A172 (cell line): ENCODE measurements around the gene MAFF. TPM values are rescaled to one million over a fixed set of nuclear protein-coding genes. Genes with fewer than 3 reads are reported as not detected.
A peak's percentile ranks its signal among the peaks of the same experiment; 100 is the strongest.
"Not testable (repeated sequence)": the region's sequence is repeated elsewhere in the genome, so short reads cannot be mapped to it uniquely, and the experiment has no call there.

Experiments
- DNase-seq: peaks from one replicate; pipeline ENCODE4 v3.0.0-alpha.2; 2015; ENCODE audit warnings: low spot score
- total RNA-seq: library from RNA; depleted of rRNA; stranded (reverse); fragments of >200 nt; shearing (Covaris generic); gene quantifications from 2 replicates; pipeline ENCODE4 v1.2.3, GENCODE V29; 2014

The MAFF gene
- total RNA-seq, 1 experiment from 2014 or later = 9.9 TPM

DNA sequence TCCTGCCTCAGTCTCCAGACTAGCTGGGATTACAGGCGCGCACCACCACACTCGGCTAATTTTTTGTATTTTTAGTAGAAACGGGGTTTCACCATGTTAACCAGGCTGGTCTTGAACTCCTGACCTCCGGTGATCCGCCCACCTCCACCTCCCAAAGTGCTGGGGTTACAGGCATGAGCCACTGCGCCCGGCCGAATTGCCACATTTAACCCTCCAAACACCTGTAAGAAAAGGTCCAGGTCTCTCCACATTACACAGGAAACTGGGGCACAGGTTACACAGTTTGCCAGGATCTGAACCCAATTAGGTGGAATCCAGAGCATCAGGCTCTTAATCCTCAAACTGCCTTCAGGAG, 24.2 kb upstream of the MAFF start:
- not testable (repeated sequence) for DNase-seq

DNA sequence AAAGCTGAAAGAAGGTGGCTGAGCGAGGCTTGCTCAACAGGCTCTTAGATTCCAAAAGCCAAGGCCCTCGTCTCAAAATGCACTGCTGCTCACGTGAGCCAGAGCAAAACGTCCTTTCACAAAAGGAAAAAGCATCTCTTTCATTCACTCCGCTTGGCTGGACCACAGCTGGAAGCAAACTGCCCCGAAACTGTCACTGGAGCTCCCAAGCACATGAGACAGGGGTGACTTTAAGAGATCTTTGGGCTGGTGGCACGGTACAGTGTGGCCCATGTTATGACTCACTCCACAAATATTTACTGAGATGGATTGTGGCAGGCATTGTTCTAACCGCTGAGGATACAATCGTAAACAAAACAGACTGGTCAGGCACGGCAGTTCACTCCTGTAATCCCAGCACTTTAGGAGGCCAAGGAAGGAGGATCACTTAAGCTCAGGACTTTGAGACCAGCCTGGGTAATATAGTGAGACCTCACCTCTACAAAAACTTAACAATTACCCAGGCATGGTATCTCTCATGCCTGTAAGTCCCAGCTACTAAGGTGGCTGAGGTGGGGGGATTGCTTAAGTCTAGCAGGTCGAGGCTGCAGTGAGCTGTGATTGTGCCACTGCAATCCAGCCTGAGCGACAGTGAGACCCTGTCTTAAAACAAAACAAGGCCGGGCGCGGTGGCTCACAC, 23.7 kb upstream of the MAFF start:
- DNase-seq = peak; percentile 86

DNA sequence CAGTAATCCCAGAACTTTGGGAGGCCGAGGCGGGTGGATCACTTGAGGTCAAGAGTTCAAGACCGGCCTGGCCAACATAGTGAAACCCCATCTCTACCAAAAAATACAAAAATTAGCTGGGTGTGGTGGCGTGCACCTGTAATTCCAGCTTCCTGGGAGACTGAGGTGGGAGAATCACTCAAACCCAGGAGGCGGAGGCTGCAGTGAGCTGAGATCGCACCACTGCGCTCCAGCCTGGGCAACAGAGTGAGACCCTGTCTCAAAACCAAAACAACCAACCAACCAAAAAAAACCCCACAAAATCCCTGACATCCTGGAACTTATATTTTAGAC, 23.2 kb upstream of the MAFF start:
- not testable (repeated sequence) for DNase-seq

DNA sequence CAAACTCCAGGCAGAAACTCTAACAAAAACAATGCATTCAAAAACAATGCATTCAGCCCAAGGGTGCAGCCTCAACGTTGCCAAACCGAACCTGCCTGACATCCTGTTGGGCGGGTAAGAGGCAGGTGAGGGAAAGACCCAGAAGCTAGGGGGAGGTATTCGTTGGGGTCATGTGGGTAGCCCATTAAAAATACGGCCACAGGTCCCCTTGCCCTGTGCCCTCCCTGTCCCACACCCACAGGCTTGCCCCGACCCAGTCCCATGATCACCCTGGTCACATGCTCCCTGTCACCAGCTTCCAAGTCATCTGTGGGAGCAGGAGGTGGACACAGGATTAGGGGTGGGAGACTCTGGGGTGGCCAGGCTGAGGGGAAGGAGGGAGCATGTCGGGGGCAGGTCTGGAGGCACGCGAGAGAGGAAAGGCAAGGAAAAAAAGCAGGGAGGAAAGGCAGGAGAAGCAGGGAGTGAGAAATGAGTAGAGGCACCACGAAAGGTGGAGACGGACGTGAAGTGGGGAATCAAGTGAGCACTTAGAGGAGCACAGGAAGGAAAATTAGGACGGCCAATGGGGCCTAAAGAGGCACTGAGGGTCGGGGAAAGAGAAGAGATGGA, 20.8 kb upstream of the MAFF start:
- no peak for DNase-seq

DNA sequence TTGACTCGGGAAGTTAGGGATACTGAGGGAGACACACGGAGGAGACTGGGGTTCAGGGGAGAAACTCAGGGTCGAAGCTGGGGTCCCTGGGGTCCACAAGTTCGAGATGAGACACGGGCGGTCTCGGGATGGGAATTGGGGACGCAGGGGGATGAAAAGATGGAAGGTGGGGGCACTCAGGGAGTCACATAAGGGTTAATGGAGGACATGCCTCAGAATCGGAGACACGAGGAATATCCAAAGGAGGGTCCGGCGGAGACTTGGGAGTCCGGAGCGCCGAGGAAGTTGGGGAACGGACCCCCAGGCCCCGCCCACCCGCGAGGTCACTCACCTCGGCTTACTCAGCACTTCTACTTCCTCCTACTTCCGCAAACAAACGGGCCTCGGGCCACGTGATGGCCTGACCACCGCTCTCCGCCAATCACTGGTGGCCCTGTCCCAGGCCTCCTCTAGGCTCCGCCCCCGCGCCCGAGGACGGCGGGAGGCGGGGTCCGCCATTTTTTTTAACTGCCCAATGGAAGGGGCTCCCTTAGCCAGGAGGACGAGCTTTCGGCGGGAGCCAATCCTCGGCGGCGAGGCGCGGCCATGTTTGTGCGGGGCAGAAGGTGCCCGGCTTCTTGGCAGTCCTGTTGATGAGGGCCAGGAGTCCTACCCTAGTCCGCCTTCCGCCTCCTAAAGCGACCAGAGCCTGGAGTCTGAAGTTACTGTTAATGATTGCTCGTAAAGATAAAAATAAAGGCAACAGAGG, 20.2 kb upstream of the MAFF start, which contains the start of gene PLA2G6:
TSS of gene PLA2G6 (minus strand) at position 378 of the 748 bp plus-strand sequence. CDS start 12,404 bp downstream, outside the sequence.
- peak; percentile 93 for DNase-seq

DNA sequence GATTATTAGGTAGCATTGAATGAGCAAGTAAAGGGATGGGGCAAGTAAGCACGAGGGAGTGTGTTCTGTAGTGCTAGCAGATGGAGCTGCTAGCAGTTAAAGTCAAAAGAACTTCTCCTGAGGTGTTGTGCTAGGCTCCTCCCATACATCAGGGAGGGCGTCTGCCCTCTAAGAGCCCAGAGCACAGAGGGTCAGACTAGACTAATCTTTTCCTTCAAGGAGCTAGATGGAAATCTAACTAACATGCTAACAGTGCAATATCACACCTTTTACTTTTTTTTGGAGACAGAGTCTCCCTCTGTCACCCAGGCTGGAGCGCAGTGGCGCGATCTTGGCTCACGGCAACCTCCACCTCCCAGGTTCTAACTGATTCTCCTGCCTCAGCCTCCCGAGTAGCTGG, 17.0 kb upstream of the MAFF start:
- DNase-seq = no peak

DNA sequence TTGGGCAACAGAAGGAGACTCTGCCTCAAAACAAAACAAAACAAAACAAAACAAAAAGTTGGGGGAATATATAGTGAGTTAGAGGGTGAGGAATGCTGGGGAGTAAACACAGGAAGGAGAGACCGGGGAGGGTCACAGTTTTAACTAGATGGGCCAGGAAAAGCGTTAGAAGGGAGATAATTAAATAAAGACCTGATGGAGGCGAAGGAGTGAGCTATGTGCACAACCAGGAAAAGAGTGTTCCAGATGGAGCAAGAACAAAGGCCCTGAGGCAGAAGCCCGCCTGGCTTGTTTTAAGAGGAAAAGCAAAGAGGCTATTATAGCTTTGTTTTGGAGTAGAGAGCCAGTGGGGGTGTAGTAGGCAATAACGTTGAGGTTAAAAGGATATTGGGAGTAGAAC, 15.4 kb upstream of the MAFF start:
- DNase-seq = no peak

DNA sequence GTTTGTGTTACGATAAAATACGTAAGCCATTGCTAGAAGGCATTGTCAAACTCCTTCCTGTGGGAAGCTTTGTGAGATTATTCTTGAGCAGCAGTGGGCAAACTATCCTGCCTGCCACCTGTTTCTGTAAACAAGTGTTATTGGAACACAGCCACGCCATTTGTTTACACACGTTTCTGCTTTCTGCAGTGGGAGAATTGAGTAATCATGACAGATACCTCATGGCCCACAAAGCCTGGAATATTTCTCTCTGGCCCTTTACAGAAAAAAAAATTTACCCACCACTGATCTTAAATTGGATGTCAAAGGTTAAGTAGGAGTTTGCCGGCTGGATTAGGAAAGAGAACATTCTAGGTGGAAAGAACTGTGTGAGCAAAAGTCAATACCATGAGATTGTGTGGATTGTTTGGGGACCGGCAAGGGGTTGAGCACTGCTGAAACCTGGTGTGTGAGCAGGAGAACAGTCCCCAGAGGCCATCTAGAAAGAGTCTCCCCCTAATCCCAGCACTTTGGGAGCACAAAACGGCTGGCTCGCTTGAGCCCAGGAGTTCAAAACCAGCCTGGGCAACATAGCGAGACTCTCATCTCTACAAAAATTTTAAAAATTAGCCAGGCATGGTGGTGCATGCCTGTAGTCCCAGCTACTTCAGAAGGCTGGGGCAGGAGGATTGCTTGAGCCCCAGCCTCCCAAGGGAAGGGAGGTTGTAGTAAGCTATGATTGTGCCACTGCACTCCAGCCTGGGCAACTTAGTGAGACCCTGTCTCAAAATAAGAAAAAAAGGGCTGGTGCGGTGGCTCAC, 14.2 kb upstream of the MAFF start:
- no peak for DNase-seq

DNA sequence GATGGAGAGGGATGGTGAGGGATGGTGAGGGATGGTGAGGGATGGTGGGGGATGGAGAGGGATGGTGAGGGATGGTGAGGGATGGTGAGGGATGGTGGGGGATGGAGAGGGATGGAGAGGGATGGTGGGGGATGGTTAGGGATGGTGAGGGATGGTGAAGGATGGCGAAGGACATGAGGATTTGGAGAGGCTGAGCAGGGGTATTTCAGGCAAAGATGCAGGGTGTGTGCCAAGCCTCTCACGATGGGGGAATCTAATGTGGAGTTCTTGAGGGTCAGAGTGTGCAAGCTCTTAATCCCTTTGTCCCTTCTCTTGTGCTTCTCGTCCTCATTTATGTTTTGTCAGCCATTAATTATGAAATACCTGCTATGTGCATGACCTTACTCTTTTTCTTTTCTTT, 12.7 kb upstream of the MAFF start:
- no peak for DNase-seq

DNA sequence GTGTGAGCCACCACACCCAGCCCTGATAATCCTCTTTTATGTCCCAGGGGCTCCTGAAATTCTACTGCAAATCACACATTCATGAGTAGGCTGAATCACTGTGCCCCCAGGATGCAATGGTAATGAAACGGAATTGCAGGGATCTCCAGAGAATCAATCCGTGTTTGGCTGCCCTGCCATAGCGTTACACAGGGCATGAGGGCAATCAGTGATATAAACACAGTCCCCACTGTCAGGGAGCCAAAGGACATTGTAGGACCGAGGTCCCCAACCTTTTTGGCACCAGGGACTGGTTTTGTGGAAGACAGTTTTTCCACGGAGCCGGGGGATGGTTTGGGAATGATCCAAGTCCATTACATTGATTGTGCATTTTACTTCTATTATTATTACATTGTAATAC, 11.2 kb upstream of the MAFF start:
- DNase-seq = no peak

DNA sequence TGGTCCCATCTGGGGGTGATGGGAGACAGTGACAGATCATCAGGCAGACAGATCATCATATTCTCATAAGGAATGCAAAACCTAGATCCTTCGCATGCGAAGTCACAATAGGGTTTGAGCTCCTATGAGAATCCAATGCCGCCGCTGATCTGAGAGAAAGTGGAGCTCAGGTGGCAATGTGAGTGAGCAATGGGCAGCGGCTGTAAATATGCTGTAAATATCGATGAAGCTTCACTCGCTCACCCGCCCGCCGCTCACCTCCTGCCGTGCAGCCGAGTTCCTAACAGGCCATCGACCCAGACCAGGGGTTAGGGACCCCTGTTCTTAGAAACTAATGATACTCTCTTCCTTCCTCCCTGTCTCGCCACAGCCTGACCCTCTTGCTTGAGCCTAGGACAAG, 10.7 kb upstream of the MAFF start:
- no peak for DNase-seq

DNA sequence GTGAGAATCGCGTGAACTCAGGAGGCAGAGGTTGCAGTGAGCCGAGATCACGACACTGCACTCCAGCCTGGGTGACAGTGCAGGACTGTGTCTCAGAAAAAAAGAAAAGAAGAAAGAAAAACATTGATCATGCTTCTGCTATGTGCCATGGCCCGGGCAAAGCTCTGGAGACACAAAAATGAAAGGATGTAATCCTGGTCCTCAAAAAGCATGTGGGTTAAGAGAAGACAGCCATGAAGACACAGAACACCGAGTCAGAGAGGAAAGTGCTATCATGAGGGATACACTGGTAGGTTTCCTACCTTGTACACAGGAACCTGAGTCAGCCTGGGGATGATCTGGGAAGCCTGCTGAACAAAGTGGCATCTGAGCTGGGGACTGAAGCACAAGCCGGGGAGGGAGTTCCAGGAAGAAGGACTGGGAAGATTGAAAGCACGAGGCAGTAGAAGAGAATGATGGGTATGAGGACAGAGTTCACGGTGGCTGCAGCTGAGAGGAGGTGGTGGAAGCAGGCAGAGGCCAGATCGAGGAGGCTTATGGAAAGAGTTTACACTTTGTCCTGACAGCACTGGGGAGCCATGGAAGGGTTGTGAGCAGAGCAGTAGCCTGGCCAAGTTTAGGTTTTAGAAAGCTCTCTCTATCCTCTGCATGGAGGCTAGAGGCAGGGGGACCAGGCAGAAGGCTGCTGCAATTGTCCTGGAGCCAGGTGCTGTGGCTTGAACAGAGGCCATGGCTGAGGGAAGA, 9.9 kb upstream of the MAFF start:
- no peak for DNase-seq

DNA sequence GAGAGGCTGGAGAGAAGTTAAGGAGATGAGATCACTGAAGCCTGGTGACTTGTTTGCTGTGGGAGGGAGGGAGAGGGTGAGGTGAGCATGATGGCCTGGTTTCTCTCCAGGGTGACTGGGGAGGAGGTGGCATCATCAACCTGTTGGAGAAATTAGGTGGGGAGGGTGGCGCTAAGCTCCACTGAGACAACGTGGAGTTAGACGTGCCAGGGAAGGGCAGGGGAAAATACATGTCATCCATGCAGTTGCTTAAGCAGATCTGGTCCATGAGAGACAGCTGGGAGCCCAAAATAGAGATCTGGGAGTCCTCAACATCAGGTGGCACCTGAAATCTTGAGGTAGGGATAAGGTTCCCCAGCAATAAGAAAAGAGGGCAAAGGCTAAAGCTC, 9.3 kb upstream of the MAFF start:
- no peak for DNase-seq

DNA sequence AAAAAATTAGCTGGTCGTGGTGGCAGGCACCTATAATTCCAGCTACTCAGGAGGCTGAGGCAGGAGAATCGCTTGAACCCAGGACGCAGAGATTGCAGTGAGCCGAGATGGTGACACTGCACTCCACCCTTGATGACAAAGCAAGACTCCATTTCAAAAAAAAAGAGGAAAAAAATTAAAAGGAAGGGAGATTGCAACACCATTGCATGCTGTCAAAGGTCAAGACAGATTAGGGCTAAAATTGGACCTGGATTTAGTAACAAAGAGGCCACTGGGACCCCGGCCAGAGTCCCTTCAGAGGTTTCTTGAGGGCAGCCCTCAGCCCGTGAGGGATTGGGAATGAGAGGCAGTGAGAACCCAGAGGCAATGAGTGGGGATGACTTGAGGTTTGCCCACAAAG, 8.2 kb upstream of the MAFF start:
- DNase-seq = no peak

DNA sequence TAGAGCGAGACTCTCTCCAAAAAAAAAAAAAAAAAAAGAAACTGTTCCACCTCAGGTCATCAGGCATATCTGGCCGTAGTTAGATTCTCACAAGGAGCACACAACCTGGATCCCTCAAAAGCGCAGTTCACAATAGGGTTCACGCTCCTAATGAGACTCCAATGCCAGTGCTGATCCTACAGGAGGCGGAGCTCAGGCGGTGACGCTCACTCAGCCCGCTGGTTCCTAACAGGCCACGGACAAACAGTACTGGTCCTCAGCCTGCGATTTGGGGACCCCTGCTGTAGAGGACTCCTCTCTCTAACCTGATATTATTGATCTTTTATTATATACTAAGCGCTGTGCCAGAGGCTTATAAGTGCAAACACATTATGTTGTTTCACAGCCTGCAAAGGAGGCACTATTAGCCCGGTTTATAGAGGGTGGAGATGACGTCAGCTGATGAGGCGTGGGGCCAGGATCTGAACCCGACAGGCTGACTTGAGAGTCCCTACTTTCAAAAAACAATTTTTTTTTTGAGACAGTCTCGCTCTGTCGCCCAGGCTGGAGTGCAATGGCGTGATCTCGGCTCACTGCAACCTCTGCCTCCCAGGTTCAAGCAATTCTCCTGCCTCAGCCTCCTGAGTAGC, 4.9 kb upstream of the MAFF start:
- no peak for DNase-seq

DNA sequence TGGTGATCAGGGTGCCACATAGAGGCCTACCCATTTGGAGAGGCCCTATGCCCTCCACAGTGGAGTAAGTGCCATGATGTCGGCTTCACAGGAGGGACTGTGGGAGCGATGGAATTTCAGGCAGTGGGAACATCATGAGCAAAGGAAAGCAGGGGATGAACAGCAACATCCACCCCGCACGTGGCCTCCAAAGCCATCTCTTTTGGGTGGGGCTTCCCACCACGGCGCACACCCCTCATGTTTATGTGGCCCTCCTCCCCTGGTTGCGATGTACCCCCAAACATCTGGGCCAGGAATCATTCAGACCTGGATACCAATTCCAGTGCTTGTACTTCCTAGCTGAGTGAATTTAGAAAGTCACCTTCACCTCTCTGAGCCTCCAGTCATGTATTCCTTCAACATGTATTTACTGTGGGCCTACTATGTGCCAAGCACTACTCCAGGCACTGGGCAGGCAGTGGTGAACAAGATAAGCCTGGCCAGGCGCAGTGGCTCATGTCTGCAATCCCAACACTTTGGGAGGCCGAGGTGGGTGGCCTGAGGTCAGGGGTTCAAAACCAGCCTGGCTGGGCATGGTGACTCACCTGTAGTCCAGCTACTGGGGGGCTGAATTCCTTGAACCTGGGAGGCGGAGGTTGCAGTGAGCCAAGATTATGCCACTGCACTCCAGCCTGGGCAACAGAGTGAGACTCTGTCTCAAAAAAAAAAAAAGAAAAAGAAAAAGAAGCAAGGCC, 1.8 kb upstream of the MAFF start:
- DNase-seq = no peak

DNA sequence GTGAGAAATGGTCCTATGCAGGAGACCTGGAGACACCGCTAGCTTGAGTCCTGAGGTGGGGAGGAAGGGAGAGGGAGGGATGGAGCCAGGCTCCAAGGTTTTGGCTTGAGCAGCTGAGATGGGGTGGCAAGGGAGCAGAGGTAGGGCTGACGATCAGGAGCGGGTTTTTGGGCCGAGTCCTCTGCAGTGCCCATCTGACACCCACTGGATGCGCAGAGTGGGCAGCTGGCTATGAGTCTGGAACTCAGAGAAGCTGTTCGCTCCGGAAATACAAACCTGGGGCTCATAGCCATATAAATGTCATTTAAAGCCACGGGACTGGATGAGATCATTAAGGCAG, 453 bp upstream of the MAFF start:
- DNase-seq = no peak

DNA sequence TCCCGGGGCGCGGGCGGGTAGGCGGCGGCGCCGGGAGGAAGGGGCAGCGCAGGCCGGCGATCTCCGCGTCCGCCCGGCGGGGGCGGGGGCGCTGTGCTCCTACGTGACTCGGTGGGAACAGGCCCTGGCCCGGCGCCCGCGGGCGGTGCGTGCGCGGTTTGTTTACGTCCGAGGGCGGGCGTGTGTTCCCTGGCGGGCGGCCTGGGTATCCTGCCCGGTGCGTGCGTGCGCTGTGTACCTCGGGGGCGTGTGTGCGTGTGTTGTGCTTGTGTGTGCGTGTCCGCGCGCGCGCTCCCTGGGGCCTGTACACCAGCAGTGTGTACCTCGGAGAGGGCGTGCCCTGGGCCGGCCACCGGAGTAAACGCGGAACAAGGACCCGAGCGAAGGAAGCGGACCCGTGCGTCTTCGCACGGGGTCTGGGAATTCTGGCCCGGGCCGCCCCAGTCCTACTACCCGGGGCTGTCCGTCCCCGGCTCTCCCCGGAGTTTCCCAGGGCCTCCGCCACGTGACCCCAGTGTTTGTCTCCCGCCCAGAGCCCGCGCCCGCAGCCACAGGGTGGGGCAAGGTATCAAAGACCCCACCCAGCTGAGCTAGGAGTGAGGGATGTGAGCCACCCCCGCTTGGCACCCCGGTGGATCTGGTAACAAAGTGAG, 769 bp downstream of the MAFF start:
- DNase-seq = no peak

DNA sequence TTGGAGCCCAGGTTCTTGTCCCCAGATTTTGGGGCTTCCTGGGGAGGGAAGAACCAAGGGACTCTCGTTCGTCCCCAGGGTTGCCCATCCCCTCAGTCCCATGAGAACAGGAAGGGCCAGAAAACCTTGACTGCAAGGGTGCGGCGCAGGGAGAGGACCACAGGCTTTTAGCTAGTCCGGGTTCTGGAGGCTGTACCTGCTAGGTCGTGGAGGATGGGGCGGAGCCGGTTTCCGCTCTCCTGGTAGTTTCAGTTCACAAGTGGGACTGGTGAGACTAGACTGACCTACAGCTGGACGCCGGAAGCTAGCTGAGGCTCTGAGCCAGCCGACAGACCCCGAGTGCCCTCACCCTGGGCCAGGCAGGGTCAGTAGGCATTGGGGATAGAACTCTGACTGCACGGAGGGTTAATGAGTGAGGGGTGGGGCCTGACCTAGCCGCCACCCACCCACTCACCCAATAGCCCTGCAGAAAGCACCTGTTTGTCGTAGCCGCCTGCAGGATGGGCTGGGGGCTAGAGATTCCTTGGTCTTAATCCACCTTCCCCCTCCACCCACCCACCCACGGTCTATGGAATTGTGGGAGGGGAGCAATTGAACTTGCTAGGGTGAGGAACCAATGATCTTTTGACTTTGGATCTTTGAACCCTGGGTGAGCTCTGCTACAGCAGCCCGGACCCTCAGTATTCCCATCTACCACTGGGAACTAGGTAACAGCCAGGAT, 1.5 kb downstream of the MAFF start:
- peak; percentile 46 for DNase-seq
